ENCODE measurements around the gene ROR1.

The ROR1 gene

DNA sequence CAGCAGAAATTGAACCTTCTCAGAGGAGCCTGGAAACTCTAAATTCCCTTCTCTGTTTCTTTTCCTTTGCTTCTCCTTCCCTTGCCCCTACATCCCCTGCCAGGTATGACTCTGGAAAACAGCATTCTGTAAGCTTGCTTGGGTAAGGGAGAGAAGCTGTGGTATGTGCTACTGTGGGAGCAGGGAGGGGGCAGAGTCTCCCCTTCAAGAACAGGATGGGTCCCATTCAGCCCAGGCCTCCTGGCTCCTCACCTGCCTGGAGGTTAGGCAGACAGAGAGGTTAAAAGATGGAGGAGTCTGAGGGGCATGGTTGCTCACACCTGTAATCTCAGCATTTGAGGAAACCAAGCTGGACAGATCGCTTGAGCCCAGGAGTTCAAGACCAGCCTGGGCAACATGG, 389.0 kb downstream of the ROR1 start:
- no peak for DNase-seq

DNA sequence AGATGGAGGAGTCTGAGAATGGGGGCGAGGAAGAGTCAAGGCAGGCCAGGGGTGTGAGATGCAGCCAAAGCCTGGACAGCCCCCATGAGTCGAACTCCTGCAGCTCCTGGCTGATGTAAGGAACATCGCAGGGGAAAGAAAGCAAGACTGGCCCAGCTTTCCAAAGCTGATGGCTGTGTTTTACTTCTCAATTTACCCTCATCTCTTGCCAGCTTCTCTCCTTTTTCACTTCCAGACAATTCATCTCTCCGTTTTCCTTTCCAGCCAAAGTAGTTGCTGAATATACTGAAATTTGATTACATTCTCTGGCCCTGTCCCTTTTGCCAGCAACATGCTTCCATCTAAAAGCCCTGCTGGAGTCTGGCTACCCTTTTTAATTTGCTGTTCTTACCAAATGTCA, 389.6 kb downstream of the ROR1 start:
- DNase-seq: no peak

DNA sequence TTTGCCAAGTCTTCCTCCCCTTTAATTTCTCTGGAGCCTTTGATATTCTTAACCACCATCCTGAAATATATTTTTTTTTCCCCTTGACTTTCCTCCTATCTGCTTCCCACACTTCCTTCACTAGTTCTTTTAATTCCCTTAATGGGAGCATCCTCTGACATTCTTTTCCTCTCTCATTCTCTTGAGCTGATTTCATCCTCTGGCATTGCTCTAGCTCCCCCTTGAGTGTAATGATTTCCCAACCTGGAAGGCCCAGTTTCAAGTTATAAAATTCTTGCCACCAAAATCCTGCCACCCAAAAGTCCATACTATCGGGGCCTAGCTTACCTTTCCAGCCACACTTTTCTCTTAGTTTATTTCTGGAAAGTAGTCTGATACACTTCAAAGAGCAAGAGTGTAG, 390.2 kb downstream of the ROR1 start:
- no peak for DNase-seq

DNA sequence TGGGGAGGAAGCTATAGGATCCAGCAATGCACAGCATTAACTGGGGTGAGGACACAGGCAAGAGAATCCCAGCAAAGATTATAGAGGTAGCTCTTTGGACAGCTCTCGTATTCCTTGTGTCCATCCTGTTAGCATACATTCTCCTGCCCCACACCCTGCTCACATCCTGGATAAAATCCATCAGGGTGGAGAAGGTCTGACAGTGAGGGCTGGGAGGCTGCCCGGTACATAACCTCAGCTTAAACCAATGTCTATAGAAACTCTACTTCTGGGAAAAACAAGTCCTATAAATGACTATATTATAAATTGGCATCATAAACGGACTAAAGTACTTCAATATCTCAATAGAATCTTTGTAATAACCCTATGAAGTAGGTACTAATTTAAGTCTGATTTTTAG, 392.8 kb downstream of the ROR1 start:
- no peak for DNase-seq

DNA sequence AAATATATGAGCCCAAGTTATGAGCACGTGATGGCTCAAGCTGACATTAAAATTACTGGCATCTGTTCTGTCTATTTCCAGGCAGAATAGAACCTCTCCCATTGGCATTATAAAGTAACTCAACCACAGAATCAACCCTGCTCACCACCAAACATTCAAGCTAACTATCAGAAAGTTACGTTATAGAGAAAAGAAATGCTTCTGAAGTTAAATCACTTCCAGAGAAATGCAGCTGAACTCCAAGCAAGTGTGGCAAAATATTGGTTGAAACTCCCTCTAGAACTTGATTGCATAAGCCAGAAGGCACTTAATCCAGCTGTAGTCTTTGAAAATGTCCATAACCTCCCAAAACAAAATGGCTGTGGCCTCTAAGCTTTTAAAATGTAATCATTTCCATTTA, 393.4 kb downstream of the ROR1 start:
- no peak for DNase-seq

DNA sequence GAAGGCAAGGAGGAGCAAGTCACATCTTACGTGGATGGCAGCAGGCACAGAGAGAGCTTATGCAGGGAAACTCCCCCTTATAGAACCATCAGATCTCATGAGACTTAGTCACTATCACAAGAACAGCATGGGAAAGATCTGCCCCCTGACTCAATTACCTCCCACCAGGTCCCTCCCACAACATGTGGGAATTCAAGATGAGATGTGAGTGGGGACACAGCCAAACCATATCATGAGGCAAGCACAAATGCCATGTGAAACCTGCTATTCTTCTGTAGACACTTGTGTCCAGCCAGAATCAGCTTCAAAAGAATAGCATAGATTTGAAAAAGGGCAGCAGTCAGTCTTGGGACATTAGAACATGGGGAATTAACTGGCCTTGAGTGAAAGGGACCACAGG, 397.4 kb downstream of the ROR1 start:
- no peak for DNase-seq

DNA sequence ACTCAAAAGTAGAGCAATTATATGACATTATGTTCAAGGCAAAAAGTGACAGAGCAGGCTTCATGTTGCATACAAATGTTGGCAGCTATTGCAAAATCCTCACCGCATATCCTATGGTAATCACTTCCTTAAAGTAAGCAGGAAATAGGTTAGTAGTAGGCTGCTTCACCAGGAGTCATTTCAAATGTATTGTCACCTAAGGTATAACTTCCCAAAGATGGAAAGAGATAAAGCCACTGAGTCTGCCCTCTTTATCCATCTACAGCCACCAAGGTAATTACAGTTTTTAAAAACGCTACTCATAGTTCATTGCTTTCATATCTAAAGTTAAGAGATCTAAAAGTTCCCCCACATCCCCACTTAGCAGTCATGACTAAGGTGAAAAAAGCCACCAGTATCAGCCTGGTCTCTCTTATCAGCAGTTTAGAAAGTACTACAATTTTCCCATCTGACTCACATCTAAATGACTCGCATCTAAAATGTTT, 398.0 kb downstream of the ROR1 start:
- no peak for DNase-seq

DNA sequence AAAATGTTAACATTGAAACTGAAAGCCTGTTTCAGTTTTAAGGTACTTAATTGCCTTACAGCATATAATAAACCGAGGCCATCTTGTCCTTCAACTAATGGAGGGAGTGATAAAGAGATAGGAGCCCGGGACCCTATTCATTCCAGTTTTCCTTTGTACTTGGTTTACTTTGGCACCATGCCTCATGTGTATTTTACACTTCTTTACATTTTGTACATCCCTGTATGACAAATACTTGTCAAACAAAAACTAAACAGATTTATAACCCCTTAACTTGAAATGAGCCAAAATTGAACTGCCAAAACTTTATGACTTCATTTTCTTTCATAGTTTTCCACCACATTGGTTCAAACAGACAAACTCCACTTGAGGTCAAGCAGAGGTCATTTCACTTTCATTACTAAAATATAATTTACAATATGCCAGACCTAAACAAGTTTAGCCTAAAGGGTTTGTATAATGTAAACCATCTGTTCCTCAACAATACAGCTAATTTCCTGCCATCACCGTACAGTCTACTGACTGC, 398.7 kb downstream of the ROR1 start:
- no peak for DNase-seq

DNA sequence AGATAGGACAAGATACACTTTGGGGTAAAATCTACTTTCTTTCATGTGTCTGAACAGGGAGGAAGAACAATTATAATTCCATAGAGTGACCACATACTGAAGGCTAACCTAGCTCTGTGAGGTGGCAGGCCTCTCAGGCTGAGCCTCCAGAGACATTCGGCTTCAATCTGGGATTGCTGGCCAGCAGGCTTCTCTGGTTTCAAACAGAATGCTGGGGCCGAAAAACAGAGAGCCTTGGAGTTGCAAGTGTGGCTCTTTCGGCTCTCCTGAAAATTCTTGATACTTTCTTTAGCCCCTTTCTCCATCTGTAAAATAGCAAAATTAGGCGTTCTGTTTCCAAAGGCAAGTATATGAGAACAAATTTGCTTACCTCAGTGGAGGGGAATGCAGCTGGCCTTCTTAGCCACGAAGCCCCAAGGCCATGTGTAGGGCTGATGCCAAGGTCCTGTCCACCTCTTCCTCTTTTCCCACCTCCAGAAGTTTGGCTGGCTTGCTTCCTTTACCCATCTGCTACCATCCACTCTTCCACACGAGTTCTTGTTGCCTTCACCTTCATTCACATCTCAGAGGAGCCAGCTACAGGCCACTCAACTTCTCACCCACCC, 399.6 kb downstream of the ROR1 start:
- no peak for DNase-seq

DNA sequence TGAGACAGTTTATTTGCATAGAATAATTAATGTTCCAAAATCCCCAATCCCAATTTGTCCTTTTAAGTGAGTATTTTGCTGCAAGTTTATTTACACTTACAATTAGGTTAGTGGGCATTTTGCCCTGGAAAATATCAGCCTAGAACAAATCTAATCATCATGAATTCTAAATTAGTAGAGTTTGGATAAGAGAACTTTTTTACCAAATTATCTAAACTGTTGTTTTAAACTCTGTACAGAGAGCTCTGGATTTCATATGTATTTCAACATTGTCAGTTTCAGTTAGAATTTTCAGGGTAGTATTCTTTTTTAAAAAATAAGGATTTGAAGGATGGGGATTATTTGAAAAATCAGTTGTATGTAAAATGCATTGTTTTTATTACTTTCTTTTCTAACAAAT, 401.8 kb downstream of the ROR1 start:
- no peak for DNase-seq

DNA sequence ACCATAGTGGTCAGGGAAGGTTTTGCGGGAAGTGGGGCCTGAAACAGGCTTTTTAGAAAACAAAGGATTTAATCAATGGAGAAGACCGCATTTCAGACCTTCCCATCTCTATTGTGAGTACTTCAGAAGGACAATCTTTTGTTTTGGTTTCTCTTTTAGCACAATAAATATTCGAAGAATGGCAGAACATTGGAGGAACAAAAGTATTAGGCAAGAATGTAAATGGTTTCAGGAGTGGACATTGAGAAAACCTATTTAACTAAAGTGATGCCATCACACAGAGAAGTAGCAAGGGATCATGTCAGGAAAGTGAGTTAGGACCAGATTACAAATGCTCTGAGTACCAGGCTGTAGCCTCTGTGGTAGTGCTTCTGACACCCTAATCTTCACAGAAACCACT, 402.8 kb downstream of the ROR1 start:
- no peak for DNase-seq

DNA sequence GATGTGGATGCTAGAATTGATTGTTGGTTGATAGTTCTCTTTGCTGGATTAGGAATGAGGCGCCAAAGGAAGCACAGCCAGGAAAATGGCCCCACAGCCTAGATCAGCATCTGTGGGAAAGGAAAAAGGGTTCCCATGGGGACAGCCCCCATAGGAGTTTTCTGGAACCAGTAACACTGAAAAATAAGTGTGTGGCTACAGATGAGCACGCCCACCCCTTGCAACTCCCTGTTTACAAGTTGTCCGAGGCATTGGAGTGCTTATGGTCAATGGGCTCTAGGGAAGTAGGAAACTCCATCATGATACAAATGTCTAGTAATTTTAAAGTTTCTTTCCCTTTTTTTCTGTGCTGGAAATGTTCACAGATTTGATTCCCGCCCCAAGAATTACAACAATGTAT, 405.8 kb downstream of the ROR1 start:
- DNase-seq: no peak

DNA sequence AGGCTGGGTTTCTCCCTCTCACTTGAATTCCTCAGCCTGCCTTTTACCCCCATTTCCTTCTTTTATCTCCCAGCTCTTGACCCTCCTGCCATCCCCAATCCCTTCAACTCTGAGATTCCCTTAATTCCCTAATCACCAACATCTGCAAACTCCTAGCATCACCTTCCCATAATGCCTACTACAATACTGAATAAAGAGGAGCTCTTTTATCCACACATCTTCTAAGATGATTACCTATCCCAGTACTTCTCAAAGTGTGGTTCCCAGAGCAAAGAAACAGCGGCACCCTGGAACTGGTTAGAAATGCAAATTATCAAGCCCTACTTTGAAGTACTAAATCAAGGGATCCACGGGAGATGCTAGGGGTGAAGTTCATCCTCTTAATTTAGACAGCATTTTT, 408.4 kb downstream of the ROR1 start:
- DNase-seq: no peak

DNA sequence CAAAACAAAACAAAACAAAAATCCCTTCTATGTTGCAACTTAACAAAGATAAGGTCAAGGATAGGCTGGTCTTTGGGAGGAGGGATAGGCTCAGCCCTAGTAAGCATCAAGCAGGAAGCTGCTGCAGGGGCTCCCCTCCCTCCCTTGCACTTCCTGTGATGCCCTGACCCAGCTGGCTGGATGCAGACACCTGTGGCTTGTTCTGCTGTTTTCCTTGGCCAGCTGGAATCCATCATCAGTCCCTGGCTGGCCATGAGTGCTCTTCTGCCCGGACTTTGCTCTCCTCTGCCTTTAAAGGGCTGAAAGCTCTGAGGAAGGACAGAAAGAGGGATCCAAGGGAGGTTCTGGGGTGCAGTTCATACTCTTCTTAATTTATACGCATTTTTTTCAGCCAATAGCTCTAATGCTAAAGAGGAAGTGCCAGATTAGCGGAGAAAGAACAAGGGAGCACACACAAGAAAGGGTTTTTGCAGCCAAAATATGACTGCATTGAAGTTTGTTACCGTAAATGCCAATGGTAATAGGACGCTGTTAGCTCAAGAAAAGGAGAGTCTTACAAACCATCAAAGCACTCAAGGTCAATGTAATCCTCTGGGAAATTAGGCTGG, 409.7 kb downstream of the ROR1 start:
- no peak for DNase-seq

DNA sequence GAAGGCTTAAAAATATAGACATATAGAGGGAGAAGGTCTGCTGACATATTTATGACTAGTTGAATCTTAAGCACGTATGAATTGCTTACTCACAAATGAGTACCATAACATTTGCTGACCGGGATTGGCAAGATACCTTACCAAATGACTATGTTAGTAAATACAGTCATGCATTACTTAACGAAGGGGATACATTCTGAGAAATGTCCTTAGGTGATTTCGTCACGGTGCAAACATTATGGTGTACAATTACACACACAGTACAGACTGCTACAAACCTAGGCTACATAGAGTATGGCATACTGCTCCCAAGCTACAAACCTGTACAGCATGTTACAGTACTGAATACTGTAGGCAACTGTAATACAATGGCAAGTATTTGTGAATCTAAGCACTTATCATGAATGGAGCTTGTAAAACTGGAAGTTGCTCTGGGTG, 410.2 kb downstream of the ROR1 start:
- no peak for DNase-seq

DNA sequence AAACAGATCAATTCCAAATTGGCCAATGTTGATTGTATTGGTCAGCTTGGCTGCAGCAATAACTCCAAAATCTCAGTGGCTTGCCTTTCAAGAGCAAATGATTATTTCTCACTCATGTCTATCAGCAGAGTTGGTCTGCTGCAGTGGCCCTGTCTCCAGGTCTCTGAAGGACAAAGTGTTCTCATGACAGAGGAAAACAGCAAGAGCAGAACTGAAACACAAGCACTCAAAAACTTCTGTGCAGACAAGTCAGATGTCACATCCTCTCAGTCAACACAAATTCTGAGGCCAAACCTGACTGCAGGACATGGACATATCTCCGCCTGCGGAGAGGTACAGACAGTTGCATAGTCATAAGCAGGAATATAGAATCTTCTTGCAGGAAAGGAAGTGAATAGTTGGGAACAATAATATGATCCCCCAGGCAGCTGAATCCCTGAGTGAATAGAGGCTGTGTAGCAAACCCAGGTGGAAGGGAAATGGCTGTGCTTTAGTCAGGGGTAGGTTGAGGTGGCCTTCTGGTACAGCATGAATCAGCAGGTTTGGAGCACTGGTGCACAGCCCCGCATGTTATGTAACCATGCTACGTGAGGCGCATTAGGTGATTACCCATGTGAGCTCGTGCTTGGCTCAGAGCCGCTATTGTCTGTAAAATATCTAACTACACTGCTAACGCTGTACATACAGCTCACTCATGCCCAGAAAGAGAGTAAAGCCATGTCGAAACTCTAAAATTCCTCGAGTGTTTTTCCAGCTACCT, 412.5 kb downstream of the ROR1 start:
- no peak for DNase-seq

DNA sequence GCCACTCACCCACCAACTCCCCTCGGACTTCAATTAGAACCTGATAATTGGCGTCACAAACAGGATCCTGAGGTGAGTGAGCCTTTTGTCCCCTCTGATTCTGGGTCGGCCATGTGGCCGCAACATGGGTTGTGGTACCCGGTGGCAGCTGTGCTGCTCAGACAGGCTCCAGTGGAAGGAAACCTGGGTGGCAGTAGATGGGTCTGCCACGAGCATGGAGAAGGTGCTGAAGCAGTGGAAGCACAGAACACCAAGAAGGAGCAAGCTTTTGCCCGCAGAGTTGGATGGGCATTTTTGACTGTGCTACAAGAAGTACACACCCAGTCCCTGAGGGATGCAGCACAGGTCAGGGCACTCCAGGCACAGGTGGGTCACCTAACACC, 413.1 kb downstream of the ROR1 start:
- DNase-seq: no peak

DNA sequence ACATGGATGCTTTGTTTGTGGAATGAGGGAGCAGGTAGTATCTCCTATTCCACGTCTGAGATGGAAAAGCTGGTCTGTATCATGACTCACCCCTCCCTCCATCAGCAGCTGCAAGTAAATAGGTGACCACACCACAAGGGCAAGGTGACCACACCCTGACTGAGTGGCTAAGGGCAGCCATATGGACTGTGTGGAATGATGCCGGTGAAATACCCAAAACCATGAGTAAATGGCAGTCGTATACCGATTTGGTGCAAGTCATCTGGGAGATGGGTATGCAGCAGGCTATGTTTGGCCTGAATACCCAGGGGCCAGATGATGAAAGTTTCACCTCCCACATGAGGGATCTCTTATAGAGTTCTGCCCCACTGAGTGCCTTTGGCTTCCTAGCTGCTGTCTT, 413.8 kb downstream of the ROR1 start:
- DNase-seq: no peak

DNA sequence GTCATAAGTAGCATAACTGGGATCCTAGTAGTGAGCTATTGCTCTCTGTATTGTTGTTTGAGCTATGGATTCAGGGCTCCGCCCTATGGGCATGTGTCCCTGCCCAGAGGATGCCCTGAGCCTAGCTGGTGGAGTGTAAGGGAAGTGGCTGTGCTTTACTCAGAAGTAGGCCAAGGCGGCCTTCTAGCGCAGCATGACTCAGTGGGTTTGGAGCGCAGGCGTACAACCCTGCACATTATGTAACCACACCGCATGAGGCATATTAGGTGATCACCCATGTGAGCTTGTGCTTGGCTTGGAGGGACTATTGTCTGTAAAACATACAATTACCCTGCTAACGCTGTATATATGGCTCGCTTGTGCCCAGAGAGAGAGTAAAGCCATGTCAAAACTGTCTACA, 418.5 kb downstream of the ROR1 start:
- no peak for DNase-seq

DNA sequence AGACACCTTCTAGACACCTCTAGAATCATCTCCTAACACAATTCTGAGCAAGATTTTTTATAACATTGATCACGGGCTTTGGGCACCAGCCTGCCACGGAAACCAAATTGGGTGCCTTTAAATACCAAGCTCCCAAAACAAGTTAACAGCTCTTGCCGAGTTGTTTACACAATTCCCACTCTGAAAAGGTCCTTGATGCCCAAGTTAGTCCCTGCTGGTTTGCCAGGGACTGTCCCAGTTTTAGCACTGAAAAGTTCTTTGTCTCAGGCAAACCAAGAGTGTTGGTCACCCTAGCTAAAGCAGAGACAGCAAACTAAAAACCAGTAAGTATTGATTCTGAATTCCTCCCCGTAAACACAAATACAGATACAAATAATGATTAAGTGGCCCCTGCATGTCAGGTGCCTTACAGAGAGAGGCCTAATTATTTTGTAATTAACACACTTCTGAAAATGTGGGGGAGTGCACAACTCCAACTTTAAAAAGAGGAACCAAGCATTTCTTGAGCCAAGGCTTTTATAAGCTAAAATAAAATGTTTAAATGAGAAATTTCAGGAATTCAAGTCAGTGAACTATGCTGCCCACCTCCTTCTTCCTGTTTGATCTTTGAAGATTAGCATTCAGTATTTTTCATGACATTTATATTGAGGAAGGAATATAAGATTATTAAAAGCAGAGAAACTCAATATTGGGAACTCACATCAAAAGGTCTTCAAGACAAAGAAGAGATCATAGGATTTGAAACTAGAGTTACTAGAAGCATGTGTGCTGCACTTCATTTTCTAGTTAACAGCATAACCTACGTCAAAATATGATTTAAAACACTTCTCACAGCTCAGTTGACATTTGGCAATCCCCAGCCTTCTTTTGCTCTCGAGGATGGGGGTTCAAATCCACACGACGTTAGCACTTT, 420.6 kb downstream of the ROR1 start:
- no peak for DNase-seq

DNA sequence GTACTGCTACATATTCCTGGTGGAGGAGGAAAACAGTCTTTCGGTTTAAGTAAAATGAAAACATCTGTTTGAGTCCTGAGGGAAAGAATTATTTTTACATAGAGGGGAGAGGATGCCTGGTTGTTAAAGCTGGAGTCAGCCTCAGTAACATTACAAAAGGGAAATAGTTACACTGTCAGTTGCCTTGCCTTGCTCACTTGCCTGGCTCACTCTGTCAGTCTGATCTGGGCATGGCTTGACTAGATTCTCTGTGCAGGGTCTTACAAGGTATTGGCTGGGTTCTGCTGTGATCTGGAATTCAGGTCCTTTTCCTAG, 421.2 kb downstream of the ROR1 start:
- no peak for DNase-seq

DNA sequence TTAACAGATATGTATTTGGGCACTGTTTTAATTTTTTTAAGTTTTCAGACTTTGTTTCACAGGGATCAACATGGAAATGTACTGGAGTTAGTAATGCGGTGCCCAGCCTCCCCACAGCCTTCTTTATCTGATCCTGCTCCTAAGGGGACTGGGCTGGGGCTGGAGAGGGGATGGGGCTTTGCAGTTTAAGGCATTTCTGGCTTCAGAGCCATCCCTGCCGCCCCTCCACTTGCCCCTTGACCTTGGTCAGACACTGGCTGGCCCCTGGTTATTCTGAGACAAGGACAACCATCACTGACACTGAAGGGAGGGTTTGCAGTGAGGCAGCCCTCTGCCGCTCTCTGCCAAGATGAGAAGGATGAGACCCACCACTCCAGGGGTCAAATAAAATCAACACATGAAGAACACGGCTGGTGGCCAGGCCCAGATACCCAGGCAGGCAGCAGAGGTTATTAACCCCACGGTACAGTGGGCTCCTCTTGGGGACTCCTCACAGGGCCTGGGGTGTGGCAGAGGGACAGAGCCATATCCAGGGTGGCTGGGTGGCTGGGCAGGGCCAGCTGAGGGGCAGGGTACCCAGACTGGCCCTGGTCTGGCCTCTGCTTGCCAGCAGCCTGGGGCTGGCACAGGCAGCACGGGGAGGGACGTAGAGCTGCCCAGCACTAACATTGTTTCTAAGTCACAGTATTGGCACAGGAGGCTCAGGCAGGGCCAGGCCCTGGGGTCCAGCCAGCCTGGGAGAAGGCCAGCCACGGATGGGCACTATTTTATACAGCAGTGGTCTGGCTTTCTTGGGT, 422.5 kb downstream of the ROR1 start:
- no peak for DNase-seq
